ENCODE results near the gene SPRR1B.
"Not testable (repeated sequence)": the region's sequence is repeated elsewhere in the genome, so short reads cannot be mapped to it uniquely, and the experiment has no call there.

The SPRR1B gene

GRCh38 chr1:153040950-153041631, 10.1 kb downstream of the SPRR1B start, which contains the start of gene SPRR2D:
Gene SPRR2D (minus strand): TSS chr1:153041120. CDS start chr1:153040346, 774 bp downstream.
- DNase-seq (ENCODE audit: low read depth) = no peak

- no peak for DNase-seq (ENCODE audit: low read depth)
Observed at GRCh38 chr1:153049211-153049610, 18.2 kb downstream of the SPRR1B start.

- not testable (repeated sequence) for DNase-seq (ENCODE audit: low read depth)
Observed at GRCh38 chr1:153056111-153056510, 25.1 kb downstream of the SPRR1B start.

- DNase-seq (ENCODE audit: low read depth) = no peak
Observed at GRCh38 chr1:153057375-153057774, 26.4 kb downstream of the SPRR1B start, which contains the start of gene SPRR2A. Gene SPRR2A (minus strand): TSS chr1:153057512. CDS start chr1:153056735, 777 bp downstream.

- DNase-seq (ENCODE audit: low read depth) = no peak
Observed at GRCh38 chr1:153058154-153058553, 27.2 kb downstream of the SPRR1B start.

- no peak for DNase-seq (ENCODE audit: low read depth)
Observed at GRCh38 chr1:153058826-153059784, 28.1 kb downstream of the SPRR1B start.

GRCh38 chr1:153070243-153070642, 39.2 kb downstream of the SPRR1B start:
- DNase-seq (ENCODE audit: low read depth) = no peak

GRCh38 chr1:153071511-153071910, 40.5 kb downstream of the SPRR1B start, which contains the start of gene SPRR2B:
Gene SPRR2B (minus strand): TSS chr1:153071611. CDS start chr1:153070839, 772 bp downstream.
- no peak for DNase-seq (ENCODE audit: low read depth)

GRCh38 chr1:153072806-153073726, 42.1 kb downstream of the SPRR1B start:
- DNase-seq (ENCODE audit: low read depth) = no peak

GRCh38 chr1:153081736-153082135, 50.7 kb downstream of the SPRR1B start:
- no peak for DNase-seq (ENCODE audit: low read depth)
